Body of pancreas (tissue), 4 donors: Measurements from ENCODE around the gene S100A4. TPM values are rescaled to one million over a fixed set of nuclear protein-coding genes. Genes with fewer than 3 reads are reported as not detected.

Source experiments
- ATAC-seq: fragments of 150-250 bp; one replicate; pipeline ENCODE4 v1.9.1; 2016
- DNase-seq, 4 donors: peaks; one replicate each; pipeline ENCODE4 v3.0.0-alpha.2; 2019
- H3K27ac ChIP-seq, 4 donors: fragments of 200-600 bp; sonication (generic); 1 replicate in 3 of 4; 2 replicates in 1 of 4; pipeline versions ENCODE4 v1.5.1 to v1.6.1; 2016 to 2019; ENCODE audit warnings: mild to moderate bottlenecking in 1 of 4, mixed read lengths in 1 of 4, moderate library complexity in 1 of 4
- H3K27me3 ChIP-seq, 2 donors: fragments of 200-600 bp; sonication (generic); one replicate each; pipeline ENCODE4 v1.6.0; 2016; ENCODE audit warnings: mild to moderate bottlenecking in 1 of 2
- H3K36me3 ChIP-seq, 2 donors: fragments of 200-600 bp; sonication (generic); replicated peaks in 1 of 2; 2 replicates each; pipeline ENCODE4 v1.5.1; 2016; ENCODE audit warnings: low read depth in 2 of 2; ENCODE audit not compliant: insufficient read depth in 1 of 2
- H3K4me1 ChIP-seq: fragments of 200-600 bp; sonication (generic); one replicate; pipeline ENCODE4 v1.6.0; 2016
- H3K4me3 ChIP-seq, 2 donors: fragments of 200-600 bp; sonication (generic); 1 replicate in 1 of 2; 2 replicates in 1 of 2; pipeline ENCODE4 v1.5.1; 2016 to 2019
- H3K9me3 ChIP-seq, 3 donors: fragments of 200-600 bp; sonication (generic); 1 replicate in 2 of 3; 2 replicates in 1 of 3; pipeline ENCODE4 v1.5.1; 2016
- POLR2A ChIP-seq, 3 donors: fragments of 450-650 bp; IDR thresholded peaks; one replicate each; pipeline ENCODE4 v1.6.1; 2016; ENCODE audit warnings: antibody characterized with exemption in 3 of 3, mild to moderate bottlenecking in 2 of 3
- WGBS, 2 donors: methylation state at CpG; one replicate each; pipeline ENCODE4 v1.1.5; 2017; 5-methylcytosine and 5-hydroxymethylcytosine counted together
- intact Hi-C: fragments of 100-400 bp; cut with DNase I; formaldehyde crosslinking; loops from one replicate; pipeline ENCODE4 v1.15.1; 2023
- total RNA-seq, 2 donors: library from RNA; depleted of rRNA; stranded (reverse); fragments of >200 nt; gene quantifications; one replicate each; pipeline ENCODE4 v1.1.0, GENCODE V29; 2016
- TF ChIP-seq, protein P1 (sequence below), 7 experiments: fragments of 450-650 bp in 4 of 7; fragments of 200-600 bp in 3 of 7; sonication (generic) in 3 of 7; IDR thresholded peaks; one replicate each; pipeline ENCODE4 v1.5.1; 2016 to 2019; ENCODE audit warnings: antibody characterized with exemption in 7 of 7

Gene S100A4
- total RNA-seq, 2 donors from 2014 or later = 49.5 to 81.7 TPM

DNA sequence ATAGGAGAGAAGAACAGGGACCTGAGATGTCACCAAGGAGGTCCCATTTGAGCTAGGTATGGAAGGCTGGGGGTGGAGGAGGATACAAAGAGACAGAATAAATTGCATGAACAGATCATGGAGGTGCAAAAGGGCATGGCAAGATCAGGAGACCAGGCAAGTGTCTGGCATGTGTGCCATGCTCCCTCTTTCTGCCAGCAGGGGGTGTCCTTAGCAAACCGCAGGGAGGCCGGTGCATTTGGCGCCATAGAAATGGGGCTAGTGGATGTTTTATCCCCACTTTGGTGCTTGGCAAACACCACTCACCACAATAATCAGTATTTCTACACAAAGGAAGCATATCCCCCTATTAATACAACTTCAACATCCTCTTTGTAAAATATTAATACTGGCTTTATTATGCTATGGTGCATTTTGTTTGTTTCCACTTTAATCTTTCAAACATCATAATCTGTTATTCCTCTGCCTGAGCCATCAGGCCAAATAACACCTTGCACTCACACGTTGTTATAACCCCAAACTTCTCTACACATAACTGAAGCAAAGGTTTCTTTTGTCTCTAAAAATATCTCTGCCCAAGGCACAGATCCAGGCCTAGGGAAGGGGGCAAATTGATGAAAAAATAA lies 35.8 kb downstream of the S100A4 start:
- Histone ChIP-seq H3K9me3 (no peaks in the 10 kb centered on the region), H3K4me3 (no peak overlapping the region), H3K27ac (no peak overlapping the region), H3K36me3 (no peaks in the 10 kb centered on the region), H3K4me1 (peaks cover 10% of the 10 kb centered on the region), H3K27me3 (no peaks in the 10 kb centered on the region)
- intact Hi-C loops = loop anchor here (5.0 kb wide), 1 partner anchor 62 kb away; no protein-coding TSS in a partner anchor
- ATAC-seq = no peak
- peak in 2 of 4 donors; percentile 42 to 49 for DNase-seq
- WGBS, 2 donors = 70 to 77% methylated on average over 4 of the region's 4 CpGs
- TF ChIP-seq, protein P1, sequence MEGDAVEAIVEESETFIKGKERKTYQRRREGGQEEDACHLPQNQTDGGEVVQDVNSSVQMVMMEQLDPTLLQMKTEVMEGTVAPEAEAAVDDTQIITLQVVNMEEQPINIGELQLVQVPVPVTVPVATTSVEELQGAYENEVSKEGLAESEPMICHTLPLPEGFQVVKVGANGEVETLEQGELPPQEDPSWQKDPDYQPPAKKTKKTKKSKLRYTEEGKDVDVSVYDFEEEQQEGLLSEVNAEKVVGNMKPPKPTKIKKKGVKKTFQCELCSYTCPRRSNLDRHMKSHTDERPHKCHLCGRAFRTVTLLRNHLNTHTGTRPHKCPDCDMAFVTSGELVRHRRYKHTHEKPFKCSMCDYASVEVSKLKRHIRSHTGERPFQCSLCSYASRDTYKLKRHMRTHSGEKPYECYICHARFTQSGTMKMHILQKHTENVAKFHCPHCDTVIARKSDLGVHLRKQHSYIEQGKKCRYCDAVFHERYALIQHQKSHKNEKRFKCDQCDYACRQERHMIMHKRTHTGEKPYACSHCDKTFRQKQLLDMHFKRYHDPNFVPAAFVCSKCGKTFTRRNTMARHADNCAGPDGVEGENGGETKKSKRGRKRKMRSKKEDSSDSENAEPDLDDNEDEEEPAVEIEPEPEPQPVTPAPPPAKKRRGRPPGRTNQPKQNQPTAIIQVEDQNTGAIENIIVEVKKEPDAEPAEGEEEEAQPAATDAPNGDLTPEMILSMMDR (IDR thresholded peaks at IDR 0.05) = peak in 6 of 7 experiments; percentile 23 to 49 (median 33)
- no peak for TF ChIP-seq POLR2A (IDR thresholded peaks at IDR 0.05)

DNA sequence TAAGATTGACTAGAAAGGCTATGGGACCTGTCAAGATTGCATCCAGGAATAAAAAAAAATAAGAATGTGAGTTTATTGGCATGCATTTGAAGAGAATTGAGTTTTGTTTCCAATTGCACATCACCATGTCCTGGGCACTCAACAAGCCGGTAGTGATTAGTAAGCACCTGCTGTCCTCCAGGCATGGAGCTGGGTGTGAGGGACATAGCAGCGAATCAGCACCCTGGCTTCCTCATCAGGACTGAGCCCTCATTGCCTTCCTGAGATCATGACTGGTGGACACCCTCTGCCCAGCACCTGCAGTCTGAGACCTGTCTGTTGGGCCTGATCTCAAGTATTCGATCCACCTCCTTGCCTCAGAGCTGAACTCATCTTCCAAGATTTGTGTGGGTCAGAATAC lies 36.6 kb downstream of the S100A4 start:
- 85 to 88% methylated on average over 3 of the region's 3 CpGs for WGBS, 2 donors
- H3K27ac ChIP-seq = no peak overlapping the region
- no peak for ATAC-seq

DNA sequence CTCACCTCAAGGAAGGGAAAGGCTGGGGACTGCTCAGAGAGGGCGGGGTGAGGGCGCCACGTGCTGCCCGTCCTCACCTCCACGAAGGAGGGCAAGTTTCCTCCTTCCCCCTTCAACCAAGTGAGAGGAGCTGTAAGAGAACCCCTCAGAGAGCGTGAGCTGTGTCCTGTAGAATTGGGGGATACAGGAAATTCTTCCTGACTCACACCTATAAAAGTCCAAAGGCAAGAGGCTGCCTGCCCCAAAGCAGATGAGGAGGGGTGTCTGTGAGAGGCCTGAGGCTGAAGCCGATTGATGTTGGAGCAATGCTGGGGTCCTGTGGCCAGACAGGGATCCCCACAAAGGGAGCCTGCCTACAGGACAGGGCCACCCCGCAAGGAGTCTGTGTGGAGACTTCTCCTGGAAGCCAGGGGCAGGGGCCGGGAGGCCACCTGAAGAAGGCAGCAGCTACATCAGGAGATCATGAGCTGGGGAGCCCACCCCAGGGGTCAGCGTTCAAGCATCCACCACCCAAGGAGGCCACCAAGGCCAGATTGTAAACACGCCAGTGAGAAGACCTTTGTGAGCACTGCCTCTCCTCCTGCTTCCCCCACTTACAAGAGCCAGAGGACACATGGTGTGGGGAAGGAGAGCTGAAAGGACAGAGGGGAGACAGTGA lies 37.6 kb downstream of the S100A4 start:
- 85 to 92% methylated on average over 11 of the region's 11 CpGs for WGBS, 2 donors
- no peak for DNase-seq
- no peaks in the 10 kb centered on the region for H3K9me3 ChIP-seq
- no peak overlapping the region for H3K4me3 ChIP-seq
- TF ChIP-seq POLR2A (IDR thresholded peaks at IDR 0.05) = no peak
- TF ChIP-seq, protein P1 (IDR thresholded peaks at IDR 0.05) = no peak
- H3K27me3 ChIP-seq = no peaks in the 10 kb centered on the region
- no peak for ATAC-seq
- no peaks in the 10 kb centered on the region for H3K36me3 ChIP-seq
- peaks cover 10% of the 10 kb centered on the region for H3K4me1 ChIP-seq
- no peak overlapping the region for H3K27ac ChIP-seq
- intact Hi-C loops = loop anchor here (5.0 kb wide), 1 partner anchor 64 kb away; no protein-coding TSS in a partner anchor

More for the DNA sequence above, 36.6 kb downstream of the S100A4 start:
- Histone ChIP-seq H3K27me3 (no peaks in the 10 kb centered on the region), H3K9me3 (no peaks in the 10 kb centered on the region), H3K4me1 (peaks cover 10% of the 10 kb centered on the region), H3K36me3 (no peaks in the 10 kb centered on the region), H3K4me3 (no peak overlapping the region)
- intact Hi-C loops = loop anchor here (5.0 kb wide), 1 partner anchor 63 kb away; no protein-coding TSS in a partner anchor
- TF ChIP-seq POLR2A (IDR thresholded peaks at IDR 0.05) = no peak
- TF ChIP-seq, protein P1 (IDR thresholded peaks at IDR 0.05) = no peak
- DNase-seq = no peak

DNA sequence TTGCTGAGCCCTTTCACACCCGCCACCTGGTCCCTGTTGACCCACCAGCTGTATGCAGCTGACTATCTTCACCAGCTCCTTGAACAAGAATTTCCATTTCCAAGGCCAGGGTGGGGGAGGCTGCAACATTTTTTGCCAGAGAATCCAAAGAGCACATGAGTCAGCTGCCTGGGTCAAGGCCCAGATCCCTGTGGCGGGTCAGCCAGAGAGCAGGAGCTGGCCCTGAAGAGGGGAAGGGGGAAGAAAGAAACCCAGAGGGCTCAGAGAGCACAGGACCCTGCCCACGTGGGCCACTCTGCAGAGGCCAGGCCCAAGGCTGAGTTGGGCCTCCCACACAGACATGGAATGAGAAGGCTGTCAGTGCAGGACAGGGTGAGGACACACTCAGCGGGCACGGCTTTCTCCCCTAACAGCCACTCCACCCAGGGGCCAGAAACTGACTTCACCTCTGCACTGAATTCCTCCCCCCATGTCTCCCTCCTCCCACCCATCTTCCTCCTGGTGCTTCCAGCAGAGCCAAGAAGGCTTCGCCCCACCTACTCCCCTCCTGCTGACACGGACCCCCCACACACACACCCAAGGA lies 38.7 kb downstream of the S100A4 start:
- DNase-seq (peak; percentile 48 to 89 (median 72)), ATAC-seq (peak; percentile 79)
- Histone ChIP-seq H3K36me3 (no peaks in the 10 kb centered on the region), H3K4me3 (no peak overlapping the region), H3K27ac (peak overlapping the region in 2 of 4 donors; percentile 35 to 52), H3K4me1 (peaks cover 10% of the 10 kb centered on the region), H3K9me3 (no peaks in the 10 kb centered on the region), H3K27me3 (no peaks in the 10 kb centered on the region)
- intact Hi-C loops = loop anchor here (5.0 kb wide), 1 partner anchor 65 kb away; no protein-coding TSS in a partner anchor
- TF ChIP-seq, protein P1 (IDR thresholded peaks at IDR 0.05) = no peak
- TF ChIP-seq POLR2A (IDR thresholded peaks at IDR 0.05) = no peak
- 55 to 70% methylated on average over 7 of the region's 7 CpGs for WGBS, 2 donors
